ENCODE data around the gene GRIK2. TPM values are rescaled to one million over a fixed set of nuclear protein-coding genes. Genes with fewer than 3 reads are reported as not detected.

Gene GRIK2
- total RNA-seq, 1 experiment from 2014 or later = 6.6 TPM

- H3K36me3 ChIP-seq (ENCODE audit: control insufficient read depth, insufficient read depth, low read length) = no peaks in the 10 kb centered on the region
- POLR2A ChIA-PET = interaction anchor here (0.6 kb wide), 1 partner anchor 27 kb away, joined by 8 read pairs; no protein-coding TSS in a partner anchor
These were observed 630.6 kb downstream of the GRIK2 start for GRCh38 chr6:102023977-102024657.

GRCh38 chr6:102026649-102027048 is 633.1 kb downstream of the GRIK2 start:
- DNase-seq (ENCODE audit: low read depth, low spot score) (no peak), ATAC-seq (no peak)
- Histone ChIP-seq H3K4me3 (ENCODE audit: low read depth in 2 of 2, low read length in 2 of 2) (no peak overlapping the region), H3K27ac (ENCODE audit: low read length) (no peak overlapping the region), H3K27me3 (ENCODE audit: control insufficient read depth, insufficient read depth, low read length) (no peaks in the 10 kb centered on the region), H3K36me3 (ENCODE audit: control insufficient read depth, insufficient read depth, low read length) (no peaks in the 10 kb centered on the region), H3K9me3 (ENCODE audit: control insufficient read depth, insufficient read depth, low read depth, low read length) (no peaks in the 10 kb centered on the region), H3K4me1 (ENCODE audit: control insufficient read depth, insufficient read depth, low read length) (no peaks in the 10 kb centered on the region)
- ChIA-PET CTCF (no interaction called here), POLR2A (no interaction called here)
- intact Hi-C loops (cut with micrococcal nuclease; ENCODE audit: unreplicated experiment) = no loop called here
- TF ChIP-seq TCF7L2 (IDR thresholded peaks at IDR 0.05; ENCODE audit: low read depth, low read length) = no peak
- no peak for TF ChIP-seq SIN3A (IDR thresholded peaks at IDR 0.05; ENCODE audit: borderline replicate concordance, insufficient read depth, low read depth, low read length)
- TF ChIP-seq POLR2AphosphoS5 (IDR thresholded peaks at IDR 0.05; ENCODE audit: low read depth, low read length) = no peak
- TF ChIP-seq CTCF (IDR thresholded peaks at IDR 0.05) = no peak
- TF ChIP-seq REST (IDR thresholded peaks at IDR 0.05; ENCODE audit: insufficient read depth in 1 of 2, low read depth in 2 of 2, low read length in 1 of 2) = no peak
- in situ Hi-C loops (cut with HindIII; ENCODE audit: low pct_unique_long_range_greater_than_20kb, low sequenced_read_pairs) = no loop called here
- BruUV-seq (replicated peaks) = no TSS peak

More at GRCh38 chr6:102023977-102024657, 630.6 kb downstream of the GRIK2 start:
- Histone ChIP-seq H3K27ac (ENCODE audit: low read length) (no peak overlapping the region), H3K4me1 (ENCODE audit: control insufficient read depth, insufficient read depth, low read length) (no peaks in the 10 kb centered on the region), H3K4me3 (ENCODE audit: low read depth in 2 of 2, low read length in 2 of 2) (no peak overlapping the region), H3K27me3 (ENCODE audit: control insufficient read depth, insufficient read depth, low read length) (no peaks in the 10 kb centered on the region), H3K9me3 (ENCODE audit: control insufficient read depth, insufficient read depth, low read depth, low read length) (no peaks in the 10 kb centered on the region)
- DNase-seq (ENCODE audit: low read depth, low spot score) (no peak), ATAC-seq (no peak)
- intact Hi-C loops (cut with micrococcal nuclease; ENCODE audit: unreplicated experiment) (no loop called here), in situ Hi-C loops (cut with HindIII; ENCODE audit: low pct_unique_long_range_greater_than_20kb, low sequenced_read_pairs) (no loop called here)
- TF ChIP-seq CTCF (IDR thresholded peaks at IDR 0.05) = no peak
- CTCF ChIA-PET = no interaction called here
- no TSS peak for BruUV-seq (replicated peaks)
